HepG2 (cell line): ENCODE measurements around the gene RARG. TPM values are rescaled to one million over a fixed set of nuclear protein-coding genes. Genes with fewer than 3 reads are reported as not detected.

Experiments
- BCL3 ChIP-seq: sonication (generic); formaldehyde crosslinking; IDR thresholded peaks from 2 replicates; pipeline ENCODE4 v1.5.1; 2020; ENCODE audit warnings: mild to moderate bottlenecking, missing genetic modification reagents, moderate library complexity
- BRD4 ChIP-seq: sonication (generic); formaldehyde crosslinking; IDR thresholded peaks from 2 replicates; pipeline ENCODE4 v1.4.0; 2020; ENCODE audit warnings: missing genetic modification reagents
- CAMTA2 ChIP-seq: sonication (generic); formaldehyde crosslinking; IDR thresholded peaks from 2 replicates; pipeline ENCODE4 v1.4.0; 2020; ENCODE audit warnings: mild to moderate bottlenecking, missing genetic modification reagents, borderline replicate concordance
- FOXK2 ChIP-seq: fragments of 450-650 bp; IDR thresholded peaks from 2 replicates; pipeline ENCODE4 v1.6.1; 2016
- HDAC2 ChIP-seq: sonication (generic); formaldehyde crosslinking; IDR thresholded peaks from 2 replicates; pipeline ENCODE4 v1.4.0; 2020; ENCODE audit warnings: missing genetic modification reagents
- KLF16 ChIP-seq, 2 experiments: sonication (generic) in 1 of 2; formaldehyde crosslinking in 1 of 2; IDR thresholded peaks; 2 replicates each; pipeline versions ENCODE4 v1.6.1 to v1.8.0; 2016 to 2023; ENCODE audit warnings: missing genetic modification reagents in 2 of 2, missing compliant biosample characterization in 1 of 2
- MIER3 ChIP-seq: IDR thresholded peaks from 2 replicates; pipeline ENCODE4 v1.6.1; 2016; ENCODE audit warnings: missing compliant biosample characterization, borderline replicate concordance
- RARG ChIP-seq: sonication (generic); formaldehyde crosslinking; IDR thresholded peaks from 2 replicates; pipeline ENCODE4 v1.4.0; 2020; ENCODE audit warnings: low read depth, mild to moderate bottlenecking, missing genetic modification reagents
- REL ChIP-seq: sonication (generic); formaldehyde crosslinking; conservative IDR thresholded peaks from 2 replicates; pipeline ENCODE4 v1.8.0; 2022; ENCODE audit warnings: mild to moderate bottlenecking, missing genetic modification reagents, moderate library complexity
- SMYD3 ChIP-seq: sonication (generic); formaldehyde crosslinking; IDR thresholded peaks from 2 replicates; pipeline ENCODE4 v1.8.1; 2023; ENCODE audit warnings: mild to moderate bottlenecking, missing genetic modification reagents
- SP4 ChIP-seq: sonication (generic); formaldehyde crosslinking; IDR thresholded peaks from 2 replicates; pipeline ENCODE4 v1.8.1; 2023; ENCODE audit warnings: mild to moderate bottlenecking, missing genetic modification reagents
- ZFP82 ChIP-seq: sonication (generic); formaldehyde crosslinking; IDR thresholded peaks from 2 replicates; pipeline ENCODE4 v1.5.1; 2020; ENCODE audit warnings: mild to moderate bottlenecking, missing genetic modification reagents, borderline replicate concordance
- ZNF205 ChIP-seq: IDR thresholded peaks from 2 replicates; pipeline ENCODE4 v1.6.1; 2018; ENCODE audit warnings: missing biosample characterization, missing genetic modification reagents
- ZNF343 ChIP-seq: sonication (generic); formaldehyde crosslinking; IDR thresholded peaks from 2 replicates; pipeline ENCODE4 v1.4.0; 2020; ENCODE audit warnings: mild to moderate bottlenecking, missing genetic modification reagents
- ZNF430 ChIP-seq: sonication (generic); formaldehyde crosslinking; IDR thresholded peaks from 2 replicates; pipeline ENCODE4 v1.9.0; 2021; ENCODE audit warnings: mild to moderate bottlenecking, missing genetic modification reagents
- ZNF557 ChIP-seq: sonication (generic); formaldehyde crosslinking; IDR thresholded peaks from 2 replicates; pipeline ENCODE4 v1.4.0; 2020; ENCODE audit warnings: missing genetic modification reagents
- ZSCAN21 ChIP-seq: sonication (generic); formaldehyde crosslinking; IDR thresholded peaks from 2 replicates; pipeline ENCODE4 v1.8.0; 2022; ENCODE audit warnings: mild to moderate bottlenecking, missing genetic modification reagents, moderate library complexity, borderline replicate concordance
- polyA plus RNA-seq, 8 experiments: library from polyadenylated mRNA; depleted of rRNA in 3 of 8; stranded (reverse) in 7 of 8; unstranded in 1 of 8; fragments of >200 nt; fragmentation: Illumina TruSeq in 4 of 8; extraction: Trizol in 4 of 8; gene quantifications; 2 replicates each; pipeline versions ENCODE4 v1.2.1 to v1.2.3, GENCODE V29; 2011 to 2016; ENCODE audit warnings: low read depth in 4 of 8, missing spikeins in 1 of 8, mixed read lengths in 1 of 8; ENCODE audit not compliant: insufficient read depth in 1 of 8
- total RNA-seq, 5 experiments: library from RNA; depleted of rRNA; stranded (reverse); fragments of >200 nt; fragmentation: Illumina TruSeq; extraction: Trizol; gene quantifications; 2 replicates each; pipeline ENCODE4 v1.2.3, GENCODE V29; 2016; ENCODE audit warnings: low read depth in 1 of 5
- TF ChIP-seq, protein P1 (sequence below): sonication (generic); formaldehyde crosslinking; IDR thresholded peaks from 2 replicates; pipeline ENCODE4 v1.5.1; 2020; ENCODE audit warnings: missing genetic modification reagents, mild to moderate bottlenecking, borderline replicate concordance
- TF ChIP-seq, protein P2 (sequence below): IDR thresholded peaks from 2 replicates; pipeline ENCODE4 v1.6.1; 2016; ENCODE audit warnings: missing genetic modification reagents, missing compliant biosample characterization
- TF ChIP-seq, protein P3 (sequence below): sonication (generic); formaldehyde crosslinking; IDR thresholded peaks from 2 replicates; pipeline ENCODE4 v1.4.0; 2020; ENCODE audit warnings: mild to moderate bottlenecking, low read depth, missing genetic modification reagents
- TF ChIP-seq, protein P4 (sequence below): sonication (generic); formaldehyde crosslinking; IDR thresholded peaks from 2 replicates; pipeline ENCODE4 v1.8.0; 2022; ENCODE audit warnings: low read depth, missing genetic modification reagents

RARG gene
- total and polyA plus RNA-seq, 2 of the 13 experiments (the other 11 are each of a cell fraction or from before 2014, with no cell fraction given) = 0.77 to 1.5 TPM

DNA sequence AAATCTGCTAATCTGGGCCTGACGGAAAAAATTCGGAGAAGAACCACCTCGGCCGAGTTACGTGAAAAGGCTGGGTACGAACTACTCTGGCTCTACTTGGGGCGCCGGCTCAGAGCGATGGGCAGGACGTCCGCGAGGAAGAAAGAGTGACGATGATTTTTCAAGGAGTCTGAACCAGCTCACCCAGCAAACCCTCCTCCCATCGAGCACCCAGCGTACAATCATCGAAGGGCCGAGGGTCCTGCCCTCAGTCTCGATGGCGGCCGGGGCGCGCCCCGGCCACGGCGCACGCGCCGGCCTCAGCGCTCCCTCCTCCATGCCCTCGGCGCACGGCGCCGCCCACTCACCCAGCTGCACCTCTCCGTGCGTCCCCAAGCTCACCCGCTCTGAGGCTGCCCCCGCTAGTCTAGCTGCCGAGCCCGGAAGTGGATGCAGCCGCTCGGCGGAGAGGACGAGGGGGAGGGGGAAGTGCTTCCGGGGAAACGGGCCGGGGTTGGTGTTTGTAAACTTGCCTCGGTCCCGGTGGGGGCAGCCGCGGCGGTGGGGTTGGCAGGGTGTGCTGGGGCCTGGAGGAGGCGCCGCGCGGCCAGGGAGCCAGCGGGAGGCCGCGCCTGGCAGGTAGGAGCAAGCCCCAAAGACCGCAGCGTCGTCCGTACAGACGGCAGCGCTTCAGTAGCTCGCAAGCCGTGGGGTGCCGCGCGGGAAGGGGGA is 51.6 kb downstream of the RARG start, which contains the start of the genes CSAD and ZNF740 (continued):
- TF ChIP-seq, protein P1, sequence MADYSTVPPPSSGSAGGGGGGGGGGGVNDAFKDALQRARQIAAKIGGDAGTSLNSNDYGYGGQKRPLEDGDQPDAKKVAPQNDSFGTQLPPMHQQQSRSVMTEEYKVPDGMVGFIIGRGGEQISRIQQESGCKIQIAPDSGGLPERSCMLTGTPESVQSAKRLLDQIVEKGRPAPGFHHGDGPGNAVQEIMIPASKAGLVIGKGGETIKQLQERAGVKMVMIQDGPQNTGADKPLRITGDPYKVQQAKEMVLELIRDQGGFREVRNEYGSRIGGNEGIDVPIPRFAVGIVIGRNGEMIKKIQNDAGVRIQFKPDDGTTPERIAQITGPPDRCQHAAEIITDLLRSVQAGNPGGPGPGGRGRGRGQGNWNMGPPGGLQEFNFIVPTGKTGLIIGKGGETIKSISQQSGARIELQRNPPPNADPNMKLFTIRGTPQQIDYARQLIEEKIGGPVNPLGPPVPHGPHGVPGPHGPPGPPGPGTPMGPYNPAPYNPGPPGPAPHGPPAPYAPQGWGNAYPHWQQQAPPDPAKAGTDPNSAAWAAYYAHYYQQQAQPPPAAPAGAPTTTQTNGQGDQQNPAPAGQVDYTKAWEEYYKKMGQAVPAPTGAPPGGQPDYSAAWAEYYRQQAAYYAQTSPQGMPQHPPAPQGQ (CRISPR knock-in tag) = no peak
- TF ChIP-seq SP4 (CRISPR knock-in tag) (peak; percentile 87), RARG (CRISPR knock-in tag) (0 out of 2 replicates have a peak, but pooled peaks have one; percentile 42), BCL3 (CRISPR knock-in tag) (no peak), ZSCAN21 (CRISPR knock-in tag) (0 out of 2 replicates have a peak, but pooled peaks have one; percentile 35), KLF16 (CRISPR knock-in tag; IDR thresholded peaks at IDR 0.05) (peak in 1 of 2 experiments; percentile 30; a peak in 1 of 4 replicates), SMYD3 (CRISPR knock-in tag) (peak; percentile 82), MIER3 (peak; percentile 50; the same call in 1 of the 2 replicates), REL (peak; percentile 85; the same call in 1 of the 2 replicates), ZNF430 (CRISPR knock-in tag) (peak; percentile 64; the same call in 1 of the 2 replicates), ZFP82 (CRISPR knock-in tag) (0 out of 2 replicates have a peak, but pooled peaks have one; percentile 46), CAMTA2 (CRISPR knock-in tag) (peak; percentile 23; the same call in 1 of the 2 replicates), BRD4 (CRISPR knock-in tag) (no peak), ZNF205 (CRISPR knock-in tag) (no peak), FOXK2 (peak; percentile 85), ZNF557 (CRISPR knock-in tag) (0 out of 2 replicates have a peak, but pooled peaks have one; percentile 20), ZNF343 (CRISPR knock-in tag) (peak; percentile 36; the same call in 1 of the 2 replicates), HDAC2 (CRISPR knock-in tag) (peak; percentile 48; the same call in 1 of the 2 replicates)
- TF ChIP-seq, protein P2, sequence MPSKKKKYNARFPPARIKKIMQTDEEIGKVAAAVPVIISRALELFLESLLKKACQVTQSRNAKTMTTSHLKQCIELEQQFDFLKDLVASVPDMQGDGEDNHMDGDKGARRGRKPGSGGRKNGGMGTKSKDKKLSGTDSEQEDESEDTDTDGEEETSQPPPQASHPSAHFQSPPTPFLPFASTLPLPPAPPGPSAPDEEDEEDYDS (CRISPR knock-in tag) = peak; percentile 60; the same call in 1 of the 2 replicates
- TF ChIP-seq, protein P3, sequence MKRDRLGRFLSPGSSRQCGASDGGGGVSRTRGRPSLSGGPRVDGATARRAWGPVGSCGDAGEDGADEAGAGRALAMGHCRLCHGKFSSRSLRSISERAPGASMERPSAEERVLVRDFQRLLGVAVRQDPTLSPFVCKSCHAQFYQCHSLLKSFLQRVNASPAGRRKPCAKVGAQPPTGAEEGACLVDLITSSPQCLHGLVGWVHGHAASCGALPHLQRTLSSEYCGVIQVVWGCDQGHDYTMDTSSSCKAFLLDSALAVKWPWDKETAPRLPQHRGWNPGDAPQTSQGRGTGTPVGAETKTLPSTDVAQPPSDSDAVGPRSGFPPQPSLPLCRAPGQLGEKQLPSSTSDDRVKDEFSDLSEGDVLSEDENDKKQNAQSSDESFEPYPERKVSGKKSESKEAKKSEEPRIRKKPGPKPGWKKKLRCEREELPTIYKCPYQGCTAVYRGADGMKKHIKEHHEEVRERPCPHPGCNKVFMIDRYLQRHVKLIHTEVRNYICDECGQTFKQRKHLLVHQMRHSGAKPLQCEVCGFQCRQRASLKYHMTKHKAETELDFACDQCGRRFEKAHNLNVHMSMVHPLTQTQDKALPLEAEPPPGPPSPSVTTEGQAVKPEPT (CRISPR knock-in tag) = no peak; the same call in 1 of the 2 replicates
- TF ChIP-seq, protein P4, sequence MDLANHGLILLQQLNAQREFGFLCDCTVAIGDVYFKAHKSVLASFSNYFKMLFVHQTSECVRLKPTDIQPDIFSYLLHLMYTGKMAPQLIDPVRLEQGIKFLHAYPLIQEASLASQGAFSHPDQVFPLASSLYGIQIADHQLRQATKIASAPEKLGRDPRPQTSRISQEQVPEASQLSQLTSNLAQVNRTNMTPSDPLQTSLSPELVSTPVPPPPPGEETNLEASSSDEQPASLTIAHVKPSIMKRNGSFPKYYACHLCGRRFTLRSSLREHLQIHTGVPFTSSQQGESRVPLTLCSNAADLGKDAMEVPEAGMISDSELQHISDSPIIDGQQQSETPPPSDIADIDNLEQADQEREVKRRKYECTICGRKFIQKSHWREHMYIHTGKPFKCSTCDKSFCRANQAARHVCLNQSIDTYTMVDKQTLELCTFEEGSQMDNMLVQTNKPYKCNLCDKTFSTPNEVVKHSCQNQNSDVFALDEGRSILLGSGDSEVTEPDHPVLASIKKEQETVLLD = peak; percentile 99
